HepG2 (cell line): ENCODE results near the gene RTF1. TPM values are rescaled to one million over a fixed set of nuclear protein-coding genes. Genes with fewer than 3 reads are reported as not detected.

ENCODE experiments used
- CBX5 ChIP-seq: sonication (generic); formaldehyde crosslinking; IDR thresholded peaks from 2 replicates; pipeline ENCODE4 v1.4.0; 2020; ENCODE audit warnings: missing genetic modification reagents, borderline replicate concordance
- HOXD1 ChIP-seq: sonication (generic); formaldehyde crosslinking; IDR thresholded peaks from 2 replicates; pipeline ENCODE4 v1.5.0; 2020; ENCODE audit warnings: missing genetic modification reagents
- IRF2 ChIP-seq: IDR thresholded peaks from 2 replicates; pipeline ENCODE4 v1.6.1; 2018; ENCODE audit warnings: missing genetic modification reagents, missing compliant biosample characterization
- KLF16 ChIP-seq, 2 experiments: sonication (generic) in 1 of 2; formaldehyde crosslinking in 1 of 2; IDR thresholded peaks; 2 replicates each; pipeline versions ENCODE4 v1.6.1 to v1.8.0; 2016 to 2023; ENCODE audit warnings: missing genetic modification reagents in 2 of 2, missing compliant biosample characterization in 1 of 2
- KLF6 ChIP-seq: IDR thresholded peaks from 2 replicates; pipeline ENCODE4 v1.8.0; 2016; ENCODE audit warnings: missing biosample characterization, missing genetic modification reagents
- MBD4 ChIP-seq: IDR thresholded peaks from 2 replicates; pipeline ENCODE4 v1.6.1; 2012; ENCODE audit warnings: low read length, inconsistent platforms, borderline replicate concordance
- MED8 ChIP-seq: sonication (generic); formaldehyde crosslinking; IDR thresholded peaks from 2 replicates; pipeline ENCODE4 v1.8.1; 2023; ENCODE audit warnings: mild to moderate bottlenecking, missing genetic modification reagents; ENCODE audit not compliant: insufficient replicate concordance
- SIX4 ChIP-seq: sonication (generic); formaldehyde crosslinking; IDR thresholded peaks from 2 replicates; pipeline ENCODE4 v1.4.0; 2020; ENCODE audit warnings: missing genetic modification reagents
- ZC3H13 ChIP-seq: sonication (generic); formaldehyde crosslinking; IDR thresholded peaks from 2 replicates; pipeline ENCODE4 v1.8.1; 2023; ENCODE audit warnings: mild to moderate bottlenecking, missing genetic modification reagents, moderate library complexity
- ZFP1 ChIP-seq: IDR thresholded peaks from 2 replicates; pipeline ENCODE4 v1.6.1; 2016
- ZNF10 ChIP-seq: sonication (generic); formaldehyde crosslinking; IDR thresholded peaks from 2 replicates; pipeline ENCODE4 v1.4.0; 2020; ENCODE audit warnings: mild to moderate bottlenecking, low read depth, missing genetic modification reagents, borderline replicate concordance
- ZNF292 ChIP-seq: sonication (generic); formaldehyde crosslinking; IDR thresholded peaks from 2 replicates; pipeline ENCODE4 v1.8.1; 2022; ENCODE audit warnings: mild to moderate bottlenecking, low read depth, missing genetic modification reagents, borderline replicate concordance
- ZNF335 ChIP-seq: sonication (generic); formaldehyde crosslinking; IDR thresholded peaks from 2 replicates; pipeline ENCODE4 v1.4.0; 2020; ENCODE audit warnings: missing genetic modification reagents
- ZNF550 ChIP-seq: sonication (generic); formaldehyde crosslinking; IDR thresholded peaks from 2 replicates; pipeline ENCODE4 v1.4.0; 2020; ENCODE audit warnings: mild to moderate bottlenecking, missing genetic modification reagents, borderline replicate concordance
- ZSCAN21 ChIP-seq: sonication (generic); formaldehyde crosslinking; IDR thresholded peaks from 2 replicates; pipeline ENCODE4 v1.8.0; 2022; ENCODE audit warnings: mild to moderate bottlenecking, missing genetic modification reagents, moderate library complexity, borderline replicate concordance
- polyA plus RNA-seq, 8 experiments: library from polyadenylated mRNA; depleted of rRNA in 3 of 8; stranded (reverse) in 7 of 8; unstranded in 1 of 8; fragments of >200 nt; fragmentation: Illumina TruSeq in 4 of 8; extraction: Trizol in 4 of 8; gene quantifications; 2 replicates each; pipeline versions ENCODE4 v1.2.1 to v1.2.3, GENCODE V29; 2011 to 2016; ENCODE audit warnings: low read depth in 4 of 8, missing spikeins in 1 of 8, mixed read lengths in 1 of 8; ENCODE audit not compliant: insufficient read depth in 1 of 8
- total RNA-seq, 5 experiments: library from RNA; depleted of rRNA; stranded (reverse); fragments of >200 nt; fragmentation: Illumina TruSeq; extraction: Trizol; gene quantifications; 2 replicates each; pipeline ENCODE4 v1.2.3, GENCODE V29; 2016; ENCODE audit warnings: low read depth in 1 of 5
- TF ChIP-seq, protein P1 (sequence below): sonication (generic); formaldehyde crosslinking; IDR thresholded peaks from 2 replicates; pipeline ENCODE4 v1.4.0; 2020; ENCODE audit warnings: mild to moderate bottlenecking, missing genetic modification reagents
- TF ChIP-seq, protein P2 (sequence below): sonication (generic); formaldehyde crosslinking; conservative IDR thresholded peaks from 2 replicates; pipeline ENCODE4 v1.8.0; 2022; ENCODE audit warnings: low read depth, missing genetic modification reagents
- TF ChIP-seq, protein P3 (sequence below): sonication (generic); formaldehyde crosslinking; IDR thresholded peaks from 2 replicates; pipeline ENCODE4 v1.4.0; 2020; ENCODE audit warnings: missing genetic modification reagents
- TF ChIP-seq, protein P4 (sequence below): sonication (generic); formaldehyde crosslinking; IDR thresholded peaks from 2 replicates; pipeline ENCODE4 v1.4.0; 2020; ENCODE audit warnings: missing genetic modification reagents; ENCODE audit errors: not compliant biosample characterization
- TF ChIP-seq, protein P5 (sequence below): sonication (generic); formaldehyde crosslinking; IDR thresholded peaks from 2 replicates; pipeline ENCODE4 v1.8.0; 2022; ENCODE audit warnings: mild to moderate bottlenecking, missing genetic modification reagents
- TF ChIP-seq, protein P6 (sequence below): sonication (generic); formaldehyde crosslinking; IDR thresholded peaks from 2 replicates; pipeline ENCODE4 v1.8.0; 2022; ENCODE audit warnings: low read depth, missing genetic modification reagents

RTF1 gene
- total and polyA plus RNA-seq, 2 of the 13 experiments (the other 11 are each of a cell fraction or from before 2014, with no cell fraction given), result 13.9 to 17.9 TPM

DNA sequence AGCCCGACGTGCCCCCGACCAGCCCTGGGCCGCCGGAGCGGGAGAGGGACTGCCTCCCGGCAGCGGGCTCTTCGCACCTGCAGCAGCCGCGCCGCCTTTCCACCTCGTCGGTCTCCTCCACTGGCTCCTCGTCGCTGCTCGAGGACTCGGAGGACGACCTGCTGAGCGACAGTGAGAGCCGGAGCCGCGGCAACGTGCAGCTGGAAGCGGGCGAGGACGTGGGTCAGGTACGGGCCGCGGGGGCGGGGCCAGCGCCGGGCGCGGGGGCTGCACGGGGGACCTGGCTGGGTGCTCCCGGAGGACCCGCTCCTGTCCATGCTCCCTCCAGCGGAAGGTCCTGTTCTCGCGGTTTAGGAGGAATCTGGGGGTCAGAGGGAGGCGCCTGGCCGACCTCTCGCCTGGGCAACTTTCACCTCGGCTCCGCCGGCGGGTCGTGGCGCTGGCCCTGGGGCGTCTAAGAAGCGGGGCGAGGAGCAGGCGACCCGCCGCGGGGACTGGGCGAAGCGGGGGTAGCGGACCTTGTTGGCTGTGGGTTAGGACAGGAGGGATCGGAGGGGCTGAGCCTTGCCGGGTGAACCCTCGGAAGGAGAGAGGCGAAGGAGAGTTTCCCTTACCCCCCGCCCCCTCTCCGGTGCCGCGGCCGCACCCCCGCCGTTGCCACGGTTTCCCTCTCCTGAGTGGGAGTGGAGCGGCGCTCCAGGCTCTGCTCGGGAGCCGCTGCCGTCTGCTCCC, 77.5 kb downstream of the RTF1 start (continued):
- TF ChIP-seq, protein P1, sequence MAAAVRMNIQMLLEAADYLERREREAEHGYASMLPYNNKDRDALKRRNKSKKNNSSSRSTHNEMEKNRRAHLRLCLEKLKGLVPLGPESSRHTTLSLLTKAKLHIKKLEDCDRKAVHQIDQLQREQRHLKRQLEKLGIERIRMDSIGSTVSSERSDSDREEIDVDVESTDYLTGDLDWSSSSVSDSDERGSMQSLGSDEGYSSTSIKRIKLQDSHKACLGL (CRISPR knock-in tag), result no peak; the same call in none of the 2 replicates
- TF ChIP-seq ZSCAN21 (CRISPR knock-in tag) (no peak; the same call in 1 of the 2 replicates), ZNF550 (CRISPR knock-in tag) (no peak), ZNF335 (CRISPR knock-in tag) (0 out of 2 replicates have a peak, but pooled peaks have one; percentile 19), KLF6 (CRISPR knock-in tag) (peak; percentile 32; the same call in 1 of the 2 replicates), MBD4 (no peak), SIX4 (CRISPR knock-in tag) (peak; percentile 14; the same call in 1 of the 2 replicates), KLF16 (CRISPR knock-in tag; IDR thresholded peaks at IDR 0.05) (no peak), CBX5 (CRISPR knock-in tag) (no peak), MED8 (no peak), ZNF292 (CRISPR knock-in tag) (no peak), HOXD1 (CRISPR knock-in tag) (peak; percentile 63; the same call in 1 of the 2 replicates), ZFP1 (no peak), ZNF10 (CRISPR knock-in tag) (no peak), ZC3H13 (CRISPR knock-in tag) (0 out of 2 replicates have a peak, but pooled peaks have one; percentile 34), IRF2 (0 out of 2 replicates have a peak, but pooled peaks have one; percentile 38)
- TF ChIP-seq, protein P2, sequence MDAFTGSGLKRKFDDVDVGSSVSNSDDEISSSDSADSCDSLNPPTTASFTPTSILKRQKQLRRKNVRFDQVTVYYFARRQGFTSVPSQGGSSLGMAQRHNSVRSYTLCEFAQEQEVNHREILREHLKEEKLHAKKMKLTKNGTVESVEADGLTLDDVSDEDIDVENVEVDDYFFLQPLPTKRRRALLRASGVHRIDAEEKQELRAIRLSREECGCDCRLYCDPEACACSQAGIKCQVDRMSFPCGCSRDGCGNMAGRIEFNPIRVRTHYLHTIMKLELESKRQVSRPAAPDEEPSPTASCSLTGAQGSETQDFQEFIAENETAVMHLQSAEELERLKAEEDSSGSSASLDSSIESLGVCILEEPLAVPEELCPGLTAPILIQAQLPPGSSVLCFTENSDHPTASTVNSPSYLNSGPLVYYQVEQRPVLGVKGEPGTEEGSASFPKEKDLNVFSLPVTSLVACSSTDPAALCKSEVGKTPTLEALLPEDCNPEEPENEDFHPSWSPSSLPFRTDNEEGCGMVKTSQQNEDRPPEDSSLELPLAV (CRISPR knock-in tag), result no peak; the same call in 1 of the 2 replicates
- TF ChIP-seq, protein P3, sequence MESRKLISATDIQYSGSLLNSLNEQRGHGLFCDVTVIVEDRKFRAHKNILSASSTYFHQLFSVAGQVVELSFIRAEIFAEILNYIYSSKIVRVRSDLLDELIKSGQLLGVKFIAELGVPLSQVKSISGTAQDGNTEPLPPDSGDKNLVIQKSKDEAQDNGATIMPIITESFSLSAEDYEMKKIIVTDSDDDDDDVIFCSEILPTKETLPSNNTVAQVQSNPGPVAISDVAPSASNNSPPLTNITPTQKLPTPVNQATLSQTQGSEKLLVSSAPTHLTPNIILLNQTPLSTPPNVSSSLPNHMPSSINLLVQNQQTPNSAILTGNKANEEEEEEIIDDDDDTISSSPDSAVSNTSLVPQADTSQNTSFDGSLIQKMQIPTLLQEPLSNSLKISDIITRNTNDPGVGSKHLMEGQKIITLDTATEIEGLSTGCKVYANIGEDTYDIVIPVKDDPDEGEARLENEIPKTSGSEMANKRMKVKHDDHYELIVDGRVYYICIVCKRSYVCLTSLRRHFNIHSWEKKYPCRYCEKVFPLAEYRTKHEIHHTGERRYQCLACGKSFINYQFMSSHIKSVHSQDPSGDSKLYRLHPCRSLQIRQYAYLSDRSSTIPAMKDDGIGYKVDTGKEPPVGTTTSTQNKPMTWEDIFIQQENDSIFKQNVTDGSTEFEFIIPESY (CRISPR knock-in tag), result 0 out of 2 replicates have a peak, but pooled peaks have one; percentile 5
- TF ChIP-seq, protein P4, sequence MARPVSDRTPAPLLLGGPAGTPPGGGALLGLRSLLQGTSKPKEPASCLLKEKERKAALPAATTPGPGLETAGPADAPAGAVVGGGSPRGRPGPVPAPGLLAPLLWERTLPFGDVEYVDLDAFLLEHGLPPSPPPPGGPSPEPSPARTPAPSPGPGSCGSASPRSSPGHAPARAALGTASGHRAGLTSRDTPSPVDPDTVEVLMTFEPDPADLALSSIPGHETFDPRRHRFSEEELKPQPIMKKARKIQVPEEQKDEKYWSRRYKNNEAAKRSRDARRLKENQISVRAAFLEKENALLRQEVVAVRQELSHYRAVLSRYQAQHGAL (CRISPR knock-in tag), result no peak
- TF ChIP-seq, protein P5, sequence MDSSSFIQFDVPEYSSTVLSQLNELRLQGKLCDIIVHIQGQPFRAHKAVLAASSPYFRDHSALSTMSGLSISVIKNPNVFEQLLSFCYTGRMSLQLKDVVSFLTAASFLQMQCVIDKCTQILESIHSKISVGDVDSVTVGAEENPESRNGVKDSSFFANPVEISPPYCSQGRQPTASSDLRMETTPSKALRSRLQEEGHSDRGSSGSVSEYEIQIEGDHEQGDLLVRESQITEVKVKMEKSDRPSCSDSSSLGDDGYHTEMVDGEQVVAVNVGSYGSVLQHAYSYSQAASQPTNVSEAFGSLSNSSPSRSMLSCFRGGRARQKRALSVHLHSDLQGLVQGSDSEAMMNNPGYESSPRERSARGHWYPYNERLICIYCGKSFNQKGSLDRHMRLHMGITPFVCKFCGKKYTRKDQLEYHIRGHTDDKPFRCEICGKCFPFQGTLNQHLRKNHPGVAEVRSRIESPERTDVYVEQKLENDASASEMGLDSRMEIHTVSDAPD (CRISPR knock-in tag), result 0 out of 2 replicates have a peak, but pooled peaks have one; percentile 50
- TF ChIP-seq, protein P6, sequence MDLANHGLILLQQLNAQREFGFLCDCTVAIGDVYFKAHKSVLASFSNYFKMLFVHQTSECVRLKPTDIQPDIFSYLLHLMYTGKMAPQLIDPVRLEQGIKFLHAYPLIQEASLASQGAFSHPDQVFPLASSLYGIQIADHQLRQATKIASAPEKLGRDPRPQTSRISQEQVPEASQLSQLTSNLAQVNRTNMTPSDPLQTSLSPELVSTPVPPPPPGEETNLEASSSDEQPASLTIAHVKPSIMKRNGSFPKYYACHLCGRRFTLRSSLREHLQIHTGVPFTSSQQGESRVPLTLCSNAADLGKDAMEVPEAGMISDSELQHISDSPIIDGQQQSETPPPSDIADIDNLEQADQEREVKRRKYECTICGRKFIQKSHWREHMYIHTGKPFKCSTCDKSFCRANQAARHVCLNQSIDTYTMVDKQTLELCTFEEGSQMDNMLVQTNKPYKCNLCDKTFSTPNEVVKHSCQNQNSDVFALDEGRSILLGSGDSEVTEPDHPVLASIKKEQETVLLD (CRISPR knock-in tag), result peak; percentile 86
